ENCODE data around the gene FAM228B. TPM values are rescaled to one million over a fixed set of nuclear protein-coding genes. Genes with fewer than 3 reads are reported as not detected.
A peak's percentile ranks its signal among the peaks of the same experiment; 100 is the strongest.

FAM228B gene
- total and polyA plus RNA-seq, 2 donors (not counting 1 experiment from before 2014, with no cell fraction given) = 11.9 to 13.1 TPM

GRCh38 chr2:24147364-24147763 lies 24.1 kb downstream of the FAM228B start:
- no peaks in the 10 kb centered on the region for H3K36me3 ChIP-seq (ENCODE audit: control insufficient read depth, insufficient read depth, low read length)
- no peaks in the 10 kb centered on the region for H3K9me3 ChIP-seq (ENCODE audit: control insufficient read depth, insufficient read depth, low read depth, low read length)
- TF ChIP-seq CTCF (conservative IDR thresholded peaks at IDR 0.05 in 1 of 2, IDR thresholded peaks at IDR 0.05 in 1 of 2; ENCODE audit: low read depth in 1 of 2, low read length in 2 of 2) (no peak), EZH2 (IDR thresholded peaks at IDR 0.05; ENCODE audit: low read length, missing control alignments) (no peak)
- no peak overlapping the region for H3K4me2 ChIP-seq (ENCODE audit: extremely low read depth, insufficient read depth, low read length)
- H3K27ac ChIP-seq (ENCODE audit: insufficient read depth, low read length) = no peak overlapping the region
- H3K4me3 ChIP-seq (replicated peaks in 1 of 4; ENCODE audit: control extremely low read depth in 1 of 4, insufficient read depth in 1 of 4, low read depth in 3 of 4, low read length in 4 of 4) = no peak overlapping the region
- no peaks in the 10 kb centered on the region for H3K27me3 ChIP-seq (ENCODE audit: control insufficient read depth, insufficient read depth, low read length)
- H4K20me1 ChIP-seq (ENCODE audit: control insufficient read depth, extremely low read depth, insufficient read depth, low read length) = no peaks in the 10 kb centered on the region
- H3K4me1 ChIP-seq (ENCODE audit: control insufficient read depth, extremely low read depth, insufficient read depth, low read length) = no peaks in the 10 kb centered on the region
- H3K9ac ChIP-seq (ENCODE audit: insufficient read depth, low read length) = no peak overlapping the region
- H2AFZ ChIP-seq (ENCODE audit: low read length) = no peak overlapping the region
- peak in 1 of 2 donors; percentile 8 for DNase-seq (ENCODE audit: low read depth in 2 of 2)
- H3K79me2 ChIP-seq (ENCODE audit: control insufficient read depth, insufficient read depth, low read length) = no peaks in the 10 kb centered on the region

- Histone ChIP-seq H3K4me3 (replicated peaks in 1 of 4; ENCODE audit: control extremely low read depth in 1 of 4, insufficient read depth in 1 of 4, low read depth in 3 of 4, low read length in 4 of 4) (no peak overlapping the region), H3K4me2 (ENCODE audit: extremely low read depth, insufficient read depth, low read length) (no peak overlapping the region), H3K36me3 (ENCODE audit: control insufficient read depth, insufficient read depth, low read length) (no peaks in the 10 kb centered on the region), H3K9me3 (ENCODE audit: control insufficient read depth, insufficient read depth, low read depth, low read length) (no peaks in the 10 kb centered on the region), H3K27me3 (ENCODE audit: control insufficient read depth, insufficient read depth, low read length) (no peaks in the 10 kb centered on the region), H3K9ac (ENCODE audit: insufficient read depth, low read length) (no peak overlapping the region), H3K27ac (ENCODE audit: insufficient read depth, low read length) (no peak overlapping the region), H2AFZ (ENCODE audit: low read length) (no peak overlapping the region), H3K79me2 (ENCODE audit: control insufficient read depth, insufficient read depth, low read length) (no peaks in the 10 kb centered on the region), H4K20me1 (ENCODE audit: control insufficient read depth, extremely low read depth, insufficient read depth, low read length) (no peaks in the 10 kb centered on the region), H3K4me1 (ENCODE audit: control insufficient read depth, extremely low read depth, insufficient read depth, low read length) (no peaks in the 10 kb centered on the region)
- DNase-seq (ENCODE audit: low read depth in 2 of 2) = no peak
- TF ChIP-seq CTCF (conservative IDR thresholded peaks at IDR 0.05 in 1 of 2, IDR thresholded peaks at IDR 0.05 in 1 of 2; ENCODE audit: low read depth in 1 of 2, low read length in 2 of 2) = no peak
- TF ChIP-seq EZH2 (IDR thresholded peaks at IDR 0.05; ENCODE audit: low read length, missing control alignments) = no peak
Observed at GRCh38 chr2:24152413-24153197, 29.3 kb downstream of the FAM228B start.

- Histone ChIP-seq H3K27ac (ENCODE audit: insufficient read depth, low read length) (no peak overlapping the region), H3K27me3 (ENCODE audit: control insufficient read depth, insufficient read depth, low read length) (no peaks in the 10 kb centered on the region), H3K79me2 (ENCODE audit: control insufficient read depth, insufficient read depth, low read length) (no peaks in the 10 kb centered on the region), H3K9ac (ENCODE audit: insufficient read depth, low read length) (no peak overlapping the region), H3K36me3 (ENCODE audit: control insufficient read depth, insufficient read depth, low read length) (no peaks in the 10 kb centered on the region), H3K4me3 (replicated peaks in 1 of 4; ENCODE audit: control extremely low read depth in 1 of 4, insufficient read depth in 1 of 4, low read depth in 3 of 4, low read length in 4 of 4) (no peak overlapping the region), H2AFZ (ENCODE audit: low read length) (no peak overlapping the region), H3K4me1 (ENCODE audit: control insufficient read depth, extremely low read depth, insufficient read depth, low read length) (no peaks in the 10 kb centered on the region), H3K9me3 (ENCODE audit: control insufficient read depth, insufficient read depth, low read depth, low read length) (no peaks in the 10 kb centered on the region), H3K4me2 (ENCODE audit: extremely low read depth, insufficient read depth, low read length) (no peak overlapping the region), H4K20me1 (ENCODE audit: control insufficient read depth, extremely low read depth, insufficient read depth, low read length) (no peaks in the 10 kb centered on the region)
- no peak for TF ChIP-seq CTCF (conservative IDR thresholded peaks at IDR 0.05 in 1 of 2, IDR thresholded peaks at IDR 0.05 in 1 of 2; ENCODE audit: low read depth in 1 of 2, low read length in 2 of 2)
- no peak for TF ChIP-seq EZH2 (IDR thresholded peaks at IDR 0.05; ENCODE audit: low read length, missing control alignments)
- no peak for DNase-seq (ENCODE audit: low read depth in 2 of 2)
Observed at GRCh38 chr2:24153478-24153877, 30.2 kb downstream of the FAM228B start.

Data from fibroblast of lung (primary cell).